ENCODE measurements around the gene CYB5RL. TPM values are rescaled to one million over a fixed set of nuclear protein-coding genes. Genes with fewer than 3 reads are reported as not detected.

The CYB5RL gene
- total RNA-seq, 1 donor from 2014 or later, result 9.0 TPM

DNA sequence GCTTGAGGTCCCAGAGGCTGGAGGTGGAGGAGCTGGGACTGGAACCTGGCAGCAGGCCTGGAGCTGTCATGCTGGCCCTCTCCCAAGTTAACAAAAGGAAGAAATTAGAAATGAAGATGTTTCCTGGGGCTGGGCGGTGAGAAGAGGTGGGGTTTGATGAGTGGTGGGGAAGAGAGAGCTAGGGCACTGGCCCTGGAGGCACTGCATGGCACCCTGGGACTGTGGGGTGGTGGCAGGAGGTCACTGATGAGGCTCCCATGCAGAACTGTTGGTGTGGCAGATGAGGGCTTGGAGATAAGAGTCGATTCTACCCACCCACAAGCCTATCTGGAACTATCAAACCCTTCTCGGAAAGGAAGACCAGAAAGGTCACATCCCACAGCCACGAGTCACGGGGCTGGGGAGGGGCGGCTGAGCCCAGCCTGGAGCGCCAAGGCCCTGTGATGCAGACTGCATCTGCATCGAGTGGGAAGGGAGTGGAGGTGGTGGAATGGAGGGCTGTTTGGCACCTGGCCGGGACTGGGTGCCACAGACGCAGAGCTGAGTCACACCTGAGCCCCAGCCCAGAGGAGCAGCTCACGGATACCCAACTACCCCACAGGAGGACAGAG is 29.6 kb upstream of the CYB5RL start:
- TF ChIP-seq, protein P1, sequence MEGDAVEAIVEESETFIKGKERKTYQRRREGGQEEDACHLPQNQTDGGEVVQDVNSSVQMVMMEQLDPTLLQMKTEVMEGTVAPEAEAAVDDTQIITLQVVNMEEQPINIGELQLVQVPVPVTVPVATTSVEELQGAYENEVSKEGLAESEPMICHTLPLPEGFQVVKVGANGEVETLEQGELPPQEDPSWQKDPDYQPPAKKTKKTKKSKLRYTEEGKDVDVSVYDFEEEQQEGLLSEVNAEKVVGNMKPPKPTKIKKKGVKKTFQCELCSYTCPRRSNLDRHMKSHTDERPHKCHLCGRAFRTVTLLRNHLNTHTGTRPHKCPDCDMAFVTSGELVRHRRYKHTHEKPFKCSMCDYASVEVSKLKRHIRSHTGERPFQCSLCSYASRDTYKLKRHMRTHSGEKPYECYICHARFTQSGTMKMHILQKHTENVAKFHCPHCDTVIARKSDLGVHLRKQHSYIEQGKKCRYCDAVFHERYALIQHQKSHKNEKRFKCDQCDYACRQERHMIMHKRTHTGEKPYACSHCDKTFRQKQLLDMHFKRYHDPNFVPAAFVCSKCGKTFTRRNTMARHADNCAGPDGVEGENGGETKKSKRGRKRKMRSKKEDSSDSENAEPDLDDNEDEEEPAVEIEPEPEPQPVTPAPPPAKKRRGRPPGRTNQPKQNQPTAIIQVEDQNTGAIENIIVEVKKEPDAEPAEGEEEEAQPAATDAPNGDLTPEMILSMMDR (IDR thresholded peaks at IDR 0.05), result no peak
- intact Hi-C loops (cut with DNase I), result no loop called here
- Histone ChIP-seq H3K9me3 (no peaks in the 10 kb centered on the region), H3K36me3 (peaks cover 21% of the 10 kb centered on the region), H3K4me1 (no peaks in the 10 kb centered on the region), H3K27me3 (ENCODE audit: low read depth) (no peaks in the 10 kb centered on the region), H3K4me3 (no peak overlapping the region), H3K27ac (no peak overlapping the region)
- DNase-seq (no peak), ATAC-seq (peak; percentile 7 to 33)

DNA sequence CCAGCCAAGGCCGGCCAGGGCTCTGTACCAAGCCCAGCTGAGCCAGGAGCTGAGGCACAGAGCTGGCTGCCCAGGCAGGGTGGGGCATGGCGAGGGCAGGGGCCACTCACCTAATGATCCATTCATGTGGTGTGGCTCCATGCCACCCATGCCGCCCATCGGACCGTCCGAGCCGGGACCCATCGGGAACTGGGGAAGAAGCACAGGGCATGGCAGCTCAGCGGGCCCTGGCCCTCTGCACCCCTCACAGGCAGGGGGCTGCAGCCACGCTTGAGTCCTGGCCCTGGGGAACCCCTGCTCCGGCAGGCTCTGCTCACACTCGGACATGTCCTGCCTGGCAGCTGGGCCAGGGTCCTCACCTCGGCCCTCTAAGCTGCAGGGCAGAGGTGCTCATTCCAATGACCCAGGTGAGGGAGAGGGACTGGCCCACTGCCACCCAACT is 28.8 kb upstream of the CYB5RL start:
- H3K36me3 ChIP-seq, result peaks cover 25% of the 10 kb centered on the region
- no peaks in the 10 kb centered on the region for H3K27me3 ChIP-seq (ENCODE audit: low read depth)
- DNase-seq (no peak), ATAC-seq (peak; percentile 12 to 21)
- no peak overlapping the region for H3K4me3 ChIP-seq
- TF ChIP-seq, protein P1 (IDR thresholded peaks at IDR 0.05), result no peak
- no peaks in the 10 kb centered on the region for H3K4me1 ChIP-seq
- intact Hi-C loops (cut with DNase I), result no loop called here
- no peak overlapping the region for H3K27ac ChIP-seq
- no peaks in the 10 kb centered on the region for H3K9me3 ChIP-seq

DNA sequence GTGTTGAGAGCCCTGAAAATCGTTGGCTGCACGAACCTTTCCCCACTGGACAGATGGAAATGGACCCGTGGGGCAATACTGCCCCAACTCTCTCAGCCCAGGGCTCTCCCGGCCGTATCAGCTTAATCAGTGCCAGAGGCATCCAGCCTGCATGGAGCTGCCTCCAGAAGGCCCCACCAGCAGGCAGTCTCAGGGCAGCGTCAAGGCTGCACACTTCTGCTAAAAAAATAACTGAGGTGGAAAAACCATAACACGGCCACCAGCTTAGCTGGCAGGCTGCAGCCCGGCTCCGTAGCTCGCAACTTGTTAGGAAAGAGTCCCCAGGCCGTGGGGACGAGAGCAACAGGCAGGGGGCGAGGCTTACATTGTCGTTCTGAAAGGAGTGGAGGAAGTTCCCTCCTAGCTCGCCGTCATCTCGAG is 28.1 kb upstream of the CYB5RL start:
- Histone ChIP-seq H3K9me3 (no peaks in the 10 kb centered on the region), H3K4me1 (no peaks in the 10 kb centered on the region), H3K4me3 (no peak overlapping the region), H3K27me3 (ENCODE audit: low read depth) (no peaks in the 10 kb centered on the region), H3K36me3 (peaks cover 25% of the 10 kb centered on the region), H3K27ac (no peak overlapping the region)
- intact Hi-C loops (cut with DNase I), result no loop called here
- DNase-seq (no peak), ATAC-seq (no peak)
- TF ChIP-seq, protein P1 (IDR thresholded peaks at IDR 0.05), result no peak

DNA sequence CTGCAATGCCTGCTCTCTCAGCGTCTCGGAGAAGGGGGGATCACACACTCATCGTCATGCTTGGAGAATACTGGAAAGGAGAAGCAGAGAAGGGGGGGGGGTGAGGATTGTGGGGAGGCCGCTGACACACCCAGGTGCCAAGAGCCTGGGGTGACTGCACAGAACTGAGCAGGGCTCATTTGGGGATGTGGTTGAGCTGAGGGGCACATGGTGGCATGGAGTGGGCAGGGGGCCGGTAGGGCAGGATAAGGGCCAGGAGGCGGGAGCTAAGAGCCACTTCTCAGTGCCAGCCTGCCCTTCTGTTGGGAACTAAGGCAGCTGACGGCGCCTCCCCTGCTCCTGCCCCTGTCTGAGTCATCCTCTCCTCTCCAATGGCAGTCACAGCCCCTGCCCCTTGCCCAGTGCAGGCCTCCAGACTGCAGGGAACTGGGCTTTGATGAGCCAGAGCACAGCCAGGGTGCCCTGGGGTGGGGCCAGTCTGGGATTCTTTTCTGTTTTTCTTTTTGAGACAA is 27.3 kb upstream of the CYB5RL start:
- H3K27ac ChIP-seq, result no peak overlapping the region
- intact Hi-C loops (cut with DNase I), result no loop called here
- H3K4me1 ChIP-seq, result no peaks in the 10 kb centered on the region
- H3K9me3 ChIP-seq, result no peaks in the 10 kb centered on the region
- H3K36me3 ChIP-seq, result peaks cover 25% of the 10 kb centered on the region
- DNase-seq, result no peak
- no peak overlapping the region for H3K4me3 ChIP-seq
- peak; percentile 34 to 62 for ATAC-seq
- TF ChIP-seq, protein P1 (IDR thresholded peaks at IDR 0.05), result no peak
- H3K27me3 ChIP-seq (ENCODE audit: low read depth), result no peaks in the 10 kb centered on the region

DNA sequence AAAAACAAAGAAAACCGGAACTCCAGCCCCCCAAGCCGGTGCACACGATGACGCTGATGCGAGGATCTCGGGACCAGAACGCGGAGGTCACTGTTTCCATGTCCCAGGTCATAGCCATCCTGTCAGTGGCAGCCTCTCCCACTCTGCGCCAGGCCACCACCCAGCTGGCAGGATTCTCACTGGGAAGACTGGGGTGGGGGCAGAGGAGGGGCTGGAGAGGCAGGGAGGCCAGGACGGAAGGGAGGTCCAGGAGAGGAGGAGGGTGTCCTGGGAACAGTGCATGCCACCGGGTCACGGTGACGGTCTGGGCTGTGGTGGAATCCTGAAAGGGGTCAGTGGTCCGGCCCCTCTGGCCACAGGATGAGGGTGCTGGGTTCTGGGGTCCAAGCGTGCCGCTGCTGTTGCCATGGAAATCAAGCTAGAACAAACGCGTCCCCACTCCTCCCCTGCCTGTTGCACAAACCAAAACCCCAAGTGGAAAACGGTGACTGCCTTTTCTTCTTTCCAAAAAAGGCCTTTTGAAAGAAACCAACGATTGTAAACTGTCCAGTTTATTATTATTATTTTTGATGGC is 26.2 kb upstream of the CYB5RL start:
- ATAC-seq (no peak), DNase-seq (no peak)
- Histone ChIP-seq H3K4me1 (peaks cover 2% of the 10 kb centered on the region), H3K36me3 (peaks cover 30% of the 10 kb centered on the region), H3K9me3 (no peaks in the 10 kb centered on the region), H3K27me3 (ENCODE audit: low read depth) (no peaks in the 10 kb centered on the region), H3K4me3 (no peak overlapping the region), H3K27ac (no peak overlapping the region)
- TF ChIP-seq, protein P1 (IDR thresholded peaks at IDR 0.05), result no peak
- intact Hi-C loops (cut with DNase I), result no loop called here

Measured in lower lobe of right lung (tissue), 2 donors.